ENCODE measurements around the gene C3orf52.

C3orf52 gene

DNA sequence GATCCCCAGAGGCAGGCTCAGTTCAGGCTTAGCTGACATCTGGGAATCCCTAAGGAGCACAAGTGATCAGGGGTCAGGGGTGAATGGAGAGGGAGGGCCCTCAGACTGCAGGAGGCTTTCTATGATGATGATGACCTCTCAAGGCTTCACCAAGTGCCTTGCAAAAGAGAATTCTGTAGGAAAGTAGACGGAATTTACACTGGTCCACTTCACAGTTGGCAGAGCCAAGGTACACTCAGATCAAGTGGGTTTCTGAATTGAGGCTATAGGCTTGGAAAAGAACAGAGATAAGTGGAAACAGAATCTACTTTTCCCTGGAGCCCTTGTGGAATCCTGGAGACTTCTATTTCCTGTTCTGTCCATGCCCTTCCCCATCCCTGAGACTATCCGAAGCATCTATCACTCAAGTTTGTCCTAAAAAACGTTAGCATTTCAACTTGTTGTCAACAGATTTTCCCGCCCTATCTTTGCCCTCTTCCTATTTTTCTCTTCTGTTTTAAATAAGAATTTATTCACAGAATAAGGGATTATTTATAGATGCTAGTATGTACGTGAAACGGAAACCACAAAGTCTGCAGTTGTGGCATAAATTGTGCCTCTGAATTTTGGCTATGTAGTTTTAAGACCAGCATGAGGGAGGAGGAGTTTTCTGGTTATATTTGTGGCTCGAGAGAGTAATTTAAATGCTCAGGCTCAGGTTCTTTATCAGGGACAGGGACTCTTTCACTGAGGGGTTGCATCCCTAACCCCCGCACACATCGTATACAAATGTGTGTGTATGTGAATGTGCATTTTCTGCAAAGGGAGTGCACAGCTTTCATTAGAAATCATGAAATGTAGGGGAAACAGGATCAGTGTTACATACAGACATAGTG lies 34.0 kb downstream of the C3orf52 start:
- no peak for DNase-seq (ENCODE audit: low spot score)

DNA sequence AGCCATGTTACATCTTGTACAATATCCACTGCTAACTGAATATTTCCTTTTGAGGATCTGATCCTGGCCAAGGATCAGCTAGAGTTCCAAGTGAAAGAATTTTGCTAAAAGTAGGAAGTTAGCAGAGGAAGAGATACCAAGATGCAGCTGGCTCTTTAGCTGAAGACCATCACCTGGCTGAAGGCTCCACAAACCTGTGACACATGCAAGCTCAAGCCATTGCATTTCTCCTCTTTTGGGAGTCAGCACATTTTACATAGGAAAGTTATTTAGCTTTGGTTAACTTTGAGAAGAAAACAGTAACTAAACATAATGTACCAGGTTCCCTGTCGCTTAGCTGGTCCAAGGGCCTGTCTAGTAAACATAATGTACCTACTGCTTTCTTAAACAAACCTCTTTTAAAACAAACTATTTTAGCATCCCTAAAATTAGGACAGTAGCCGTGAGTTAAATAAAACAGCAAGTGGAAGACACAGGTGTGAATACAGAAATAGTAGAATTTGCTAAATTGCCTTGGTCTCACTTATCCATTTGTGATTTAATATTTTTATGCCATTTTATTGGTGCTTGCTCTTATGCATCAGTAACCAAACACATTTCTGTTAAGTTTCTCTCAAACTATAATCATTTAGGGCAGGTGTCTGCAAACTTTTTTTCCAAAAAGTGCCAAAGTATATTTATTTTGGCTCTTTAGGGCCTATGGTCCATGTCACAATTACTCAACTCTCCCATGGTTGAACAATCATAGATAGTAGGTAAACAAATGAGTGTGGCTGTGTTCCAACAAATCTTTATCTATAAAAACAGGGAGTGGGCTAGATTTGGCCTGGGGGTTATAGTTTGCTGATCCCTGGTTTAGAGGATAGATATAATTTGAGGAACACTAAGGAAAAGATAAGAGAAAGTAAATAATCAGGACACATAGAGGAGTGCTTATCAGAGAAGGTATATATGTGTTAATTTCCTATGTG lies 35.7 kb downstream of the C3orf52 start:
- DNase-seq (ENCODE audit: low spot score) = no peak

DNA sequence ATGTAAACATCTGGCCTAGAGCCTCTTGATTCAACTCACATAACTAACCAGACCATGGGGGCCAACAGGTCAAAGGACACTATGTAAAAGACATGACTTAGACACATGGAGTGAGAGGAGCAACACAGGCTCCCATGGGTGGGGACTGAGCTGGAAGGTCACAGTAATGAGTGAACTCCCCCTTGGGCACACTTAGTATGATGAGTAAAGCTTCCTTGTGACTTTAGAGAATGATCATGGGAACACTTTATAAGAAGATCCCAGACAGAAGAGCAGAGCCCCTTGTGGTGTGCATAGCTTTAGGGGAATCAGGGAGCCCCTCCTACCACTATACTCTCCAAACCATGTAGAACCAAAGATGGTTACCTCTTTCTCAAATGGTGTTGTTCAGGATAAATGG lies 36.7 kb downstream of the C3orf52 start:
- DNase-seq (ENCODE audit: low spot score) = no peak

DNA sequence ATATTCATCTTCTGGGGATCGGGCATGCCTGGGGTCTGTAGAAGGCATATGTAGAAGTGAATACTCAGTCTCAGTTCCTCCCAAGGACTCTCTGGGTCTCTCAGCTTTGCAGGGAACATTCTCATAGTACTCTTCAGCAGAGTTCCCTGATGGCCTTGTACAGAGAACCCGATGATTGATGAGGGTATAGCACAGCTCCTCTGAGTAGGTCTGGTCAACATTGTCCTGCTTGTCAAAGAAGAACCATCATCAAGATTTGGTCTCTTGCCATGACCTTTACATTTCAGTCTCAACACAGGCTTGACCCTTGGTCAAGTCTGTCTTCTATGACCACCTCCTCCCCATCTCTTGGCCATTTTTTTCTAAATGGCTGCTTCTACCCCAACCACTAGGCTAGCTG lies 37.4 kb downstream of the C3orf52 start:
- DNase-seq (ENCODE audit: low spot score) = no peak

DNA sequence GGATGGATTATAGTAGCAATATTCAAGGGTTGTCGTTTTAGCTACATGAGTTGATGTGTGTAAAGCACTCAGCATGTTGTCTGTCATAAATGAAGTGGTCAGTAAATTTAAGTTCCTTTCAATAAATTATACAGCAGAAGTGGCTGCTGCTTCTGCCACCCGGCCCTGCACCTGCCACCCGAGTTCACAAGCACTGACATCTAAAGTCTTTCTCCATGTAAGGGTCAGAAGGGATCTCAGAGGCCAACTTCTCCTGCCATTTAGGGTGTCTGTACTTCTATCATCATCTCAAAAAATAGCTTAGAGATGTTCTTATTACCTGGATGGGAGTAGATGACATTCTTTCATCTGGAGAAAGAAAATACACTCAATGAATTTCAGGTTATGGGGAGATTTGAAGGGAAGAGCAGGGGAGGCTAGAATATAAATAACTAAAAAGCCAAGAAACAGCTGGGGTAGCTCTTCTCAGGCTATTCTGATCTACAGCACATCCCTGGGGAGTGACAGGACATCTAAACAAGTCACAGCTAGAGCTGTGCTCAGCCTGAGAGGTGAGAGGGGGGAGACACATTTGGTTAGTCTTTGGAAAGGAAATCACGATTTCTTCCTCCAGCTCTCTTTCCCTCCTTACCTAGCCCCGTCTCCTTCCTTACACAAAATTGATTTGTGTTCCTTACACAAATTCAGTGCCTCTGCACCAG lies 38.9 kb downstream of the C3orf52 start:
- no peak for DNase-seq (ENCODE audit: low spot score)

DNA sequence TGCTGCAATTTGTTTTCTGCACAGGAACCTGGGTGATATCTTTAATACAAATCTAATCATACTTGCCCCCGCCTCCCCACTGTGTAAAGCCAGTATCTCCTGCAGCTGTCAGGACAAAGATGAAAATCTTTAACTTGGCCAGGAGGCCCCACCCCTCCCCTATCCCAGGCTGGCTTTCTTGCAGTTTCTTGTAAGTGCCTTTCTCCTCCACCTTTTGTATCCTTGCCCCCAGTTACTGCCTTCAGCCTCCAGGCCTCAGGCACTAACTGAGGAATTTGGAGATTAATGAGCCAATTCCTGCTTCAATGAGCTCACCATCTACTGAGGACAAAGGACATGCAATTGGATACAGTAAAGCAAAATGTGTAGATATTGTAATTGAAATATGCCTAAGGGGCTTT lies 40.3 kb downstream of the C3orf52 start:
- no peak for DNase-seq (ENCODE audit: low spot score)

DNA sequence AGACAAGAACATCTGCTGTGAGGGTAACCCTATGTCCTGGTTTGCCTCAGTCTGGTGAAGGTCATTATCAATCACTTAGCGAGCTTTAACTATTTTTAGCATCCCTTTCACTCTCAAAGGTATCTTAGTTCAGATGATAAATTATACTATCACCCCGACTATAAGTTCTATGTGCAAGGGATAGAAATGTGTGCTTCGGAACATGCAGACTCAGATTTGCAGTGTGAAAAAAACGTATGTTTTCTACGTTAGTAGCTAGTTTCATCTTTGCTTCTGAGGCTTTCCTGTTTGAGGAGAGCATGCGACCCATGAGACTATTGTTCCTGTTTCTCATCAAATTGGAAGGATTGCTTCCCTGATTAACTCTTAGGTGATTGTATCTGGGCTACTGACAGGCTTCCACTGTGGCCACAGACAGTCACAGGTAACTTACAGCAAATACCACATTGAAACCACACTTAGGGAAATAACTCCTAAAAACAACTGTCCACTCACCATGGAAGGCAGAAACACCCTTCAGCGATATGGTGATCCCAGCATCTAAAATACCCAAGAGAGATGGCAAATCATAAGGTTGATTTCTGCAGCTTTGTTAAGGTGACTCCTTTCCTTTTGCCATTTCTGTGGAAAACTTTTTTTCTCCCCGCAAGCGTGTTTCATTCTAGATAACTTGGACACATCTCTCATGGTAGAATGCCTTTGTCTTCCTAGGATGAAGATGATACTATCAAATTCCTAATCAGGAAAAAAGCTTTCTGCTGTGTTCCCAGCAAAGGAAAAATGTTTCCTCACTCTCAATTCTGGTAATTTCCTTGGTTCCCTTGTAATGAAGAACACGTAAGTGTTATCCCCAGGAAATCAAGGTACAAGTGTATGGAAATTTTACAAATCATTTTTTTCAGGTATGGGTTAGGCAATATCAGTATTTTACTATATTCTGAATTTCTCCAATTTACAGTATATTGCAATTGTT lies 41.6 kb downstream of the C3orf52 start:
- DNase-seq (ENCODE audit: low spot score) = no peak

DNA sequence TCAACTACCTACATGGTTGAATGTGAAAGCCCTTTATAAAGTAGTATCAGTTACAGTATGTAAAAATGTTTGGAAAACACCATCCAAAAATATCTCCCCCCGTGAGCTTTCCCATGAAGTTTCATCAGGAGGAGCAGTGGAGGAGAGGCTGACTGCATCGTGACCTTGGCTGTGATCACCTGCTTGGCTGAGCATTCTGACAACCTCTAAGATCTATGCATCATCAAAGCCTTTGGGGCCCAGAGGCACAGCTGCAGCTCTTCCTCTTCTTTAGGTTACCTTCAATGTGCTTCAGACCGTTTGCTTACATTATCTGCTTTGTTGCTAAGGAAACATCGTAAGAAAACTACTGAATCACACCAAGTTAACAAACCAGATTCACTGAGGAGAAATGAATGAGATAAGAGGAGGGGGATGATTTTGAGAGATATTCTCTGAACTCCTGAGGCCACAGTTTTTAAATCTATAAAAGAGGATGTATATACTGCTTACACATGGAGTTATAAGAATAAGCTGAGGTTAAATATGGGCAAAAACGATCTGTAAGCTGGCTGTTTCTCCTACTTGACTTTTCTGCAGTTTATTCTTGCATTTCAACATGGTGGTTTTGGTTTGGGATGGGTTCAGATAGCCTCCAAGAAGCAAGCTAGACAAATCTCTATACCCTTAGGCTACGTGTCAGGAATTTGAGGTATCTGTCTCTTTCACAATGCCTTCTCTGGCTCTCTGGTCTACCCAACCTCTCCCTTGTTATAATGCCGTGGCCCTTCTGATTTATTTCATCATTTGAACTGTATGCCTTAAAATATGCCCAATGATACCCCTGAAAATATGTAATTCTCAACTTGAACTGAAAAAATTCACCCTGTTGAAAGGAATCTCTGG lies 42.9 kb downstream of the C3orf52 start:
- no peak for DNase-seq (ENCODE audit: low spot score)

DNA sequence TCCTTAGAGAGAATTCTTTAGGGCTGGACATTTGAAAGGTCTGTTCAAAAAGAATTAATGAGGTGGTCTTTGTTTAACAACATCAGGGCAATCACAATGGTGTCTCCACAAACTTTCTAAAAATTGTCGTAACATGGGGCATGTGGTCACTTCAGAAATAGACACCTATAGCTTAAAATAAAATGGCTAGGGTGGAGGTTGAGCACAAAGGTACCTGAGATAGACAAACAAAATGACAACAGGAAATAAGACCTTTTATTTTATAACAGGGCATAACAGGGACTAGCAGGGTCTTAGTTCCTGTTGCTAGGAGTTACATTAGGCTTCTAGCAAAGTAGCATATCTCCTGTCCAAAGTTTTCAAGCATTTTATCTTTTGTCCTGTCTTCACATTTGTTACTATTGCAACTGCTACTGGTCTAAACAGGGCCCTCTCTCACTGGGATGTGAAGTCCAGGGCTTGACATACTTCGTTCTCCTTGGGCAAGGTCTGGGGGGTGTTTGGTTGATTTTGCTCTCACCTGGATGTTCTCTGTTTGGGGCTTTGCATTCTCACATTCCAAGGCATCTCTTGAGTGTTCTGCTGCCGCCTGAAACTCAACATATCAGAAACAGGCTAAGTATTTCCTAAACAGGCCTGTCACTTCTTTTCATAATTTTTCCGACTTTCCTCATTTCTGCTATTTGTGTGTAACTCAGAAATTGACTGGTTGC lies 43.9 kb downstream of the C3orf52 start:
- DNase-seq (ENCODE audit: low spot score) = no peak

DNA sequence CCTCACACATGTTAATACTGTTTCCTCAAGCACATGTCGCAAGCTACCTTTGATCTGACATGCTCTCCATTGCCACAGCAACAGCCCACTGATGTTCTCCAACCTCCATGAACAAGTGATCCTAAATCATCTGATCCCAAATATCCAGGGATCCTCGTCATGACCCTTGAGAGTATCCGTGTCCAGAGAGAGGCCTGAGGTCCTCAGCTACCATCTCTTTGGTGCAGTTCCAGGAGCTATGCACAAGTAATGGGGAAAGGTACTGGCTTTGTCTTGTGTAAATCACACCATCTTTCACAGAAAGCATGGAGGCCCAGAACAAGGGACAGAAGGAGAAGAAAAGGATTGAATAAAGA lies 44.4 kb downstream of the C3orf52 start:
- no peak for DNase-seq (ENCODE audit: low spot score)

DNA sequence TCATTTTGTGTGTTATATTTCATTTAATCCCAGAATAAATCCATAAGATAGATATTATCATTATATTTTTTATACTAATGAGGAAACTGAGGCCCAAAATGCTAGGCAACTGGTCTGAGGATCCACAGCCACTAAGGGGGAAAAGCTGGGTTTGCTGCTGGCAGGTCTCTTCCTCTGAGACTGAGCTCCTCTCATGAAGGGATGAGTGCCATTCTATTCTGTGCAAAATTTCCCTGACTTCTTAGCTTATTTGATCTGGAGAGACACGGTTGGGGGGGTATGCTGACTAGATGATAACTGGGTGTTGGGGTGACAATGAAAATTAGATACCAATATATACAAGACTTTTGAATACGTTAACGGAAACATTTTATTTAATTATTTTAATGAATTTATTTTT lies 44.9 kb downstream of the C3orf52 start:
- DNase-seq (ENCODE audit: low spot score) = no peak

DNA sequence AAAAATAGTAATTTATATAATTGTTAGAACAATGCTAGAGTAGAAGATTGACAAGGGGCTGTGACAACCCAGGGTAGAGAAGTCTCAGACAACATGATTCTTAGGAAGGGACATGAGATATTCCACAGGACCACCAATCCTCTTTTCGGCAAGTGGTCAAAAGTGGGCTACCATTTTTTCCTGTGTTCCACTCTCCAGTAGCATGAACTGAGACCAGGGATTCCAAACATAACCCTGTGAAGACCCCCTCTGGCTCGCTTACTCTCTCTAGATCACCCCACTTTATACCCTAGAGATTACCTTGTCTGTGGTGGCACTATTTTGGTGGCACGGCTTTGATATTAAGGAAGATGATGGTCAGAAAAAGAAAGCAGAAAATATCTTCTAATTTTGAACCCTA lies 45.9 kb downstream of the C3orf52 start:
- no peak for DNase-seq (ENCODE audit: low spot score)

DNA sequence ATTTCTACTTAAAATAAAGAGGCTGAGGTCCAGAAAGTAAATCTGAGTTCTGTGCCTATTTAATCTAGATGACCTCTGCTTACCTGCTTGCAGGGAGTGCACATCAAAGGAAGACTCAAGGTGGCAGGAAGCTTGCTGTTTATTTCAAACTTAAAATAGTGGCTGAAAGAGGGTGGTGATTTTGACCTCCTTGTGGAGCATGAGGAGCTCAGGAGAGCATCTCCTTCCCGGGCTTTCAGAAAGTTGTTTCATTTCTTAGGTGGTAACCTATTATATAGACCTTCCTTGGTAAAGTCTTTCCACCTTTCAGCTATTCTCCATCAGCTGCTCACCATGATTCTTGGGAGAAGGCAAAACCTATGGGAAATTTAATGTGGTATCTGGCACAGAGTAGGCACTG lies 46.4 kb downstream of the C3orf52 start:
- no peak for DNase-seq (ENCODE audit: low spot score)

DNA sequence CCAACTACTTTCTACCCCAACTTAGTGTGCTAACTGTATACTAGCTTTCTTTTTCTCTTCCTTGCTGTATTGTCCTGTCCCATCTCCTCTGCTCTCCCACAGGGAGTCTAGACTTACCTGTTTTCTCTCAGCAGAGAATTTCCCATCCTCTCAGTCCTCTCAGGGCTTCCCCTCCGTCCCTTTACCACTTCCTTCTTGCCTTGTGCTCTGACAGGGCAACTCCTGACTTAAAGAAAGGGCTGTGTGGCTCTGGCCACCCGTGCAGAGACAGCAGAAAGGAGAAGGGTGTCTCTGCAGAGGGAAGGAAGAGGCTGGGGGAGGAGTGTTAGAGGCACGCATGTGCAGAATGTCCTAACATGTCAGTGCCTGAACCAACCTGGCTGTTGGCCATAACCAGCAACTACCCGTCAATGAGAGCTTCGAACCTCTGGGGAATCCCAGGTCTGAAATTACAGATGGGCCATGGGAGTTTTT lies 46.8 kb downstream of the C3orf52 start, which contains the start of gene GCSAM:
TSS of gene GCSAM (minus strand) at position 274 of the 474 bp plus-strand sequence. CDS start at position 146, 128 bp downstream.
- DNase-seq (ENCODE audit: low spot score) = peak; percentile 11

DNA sequence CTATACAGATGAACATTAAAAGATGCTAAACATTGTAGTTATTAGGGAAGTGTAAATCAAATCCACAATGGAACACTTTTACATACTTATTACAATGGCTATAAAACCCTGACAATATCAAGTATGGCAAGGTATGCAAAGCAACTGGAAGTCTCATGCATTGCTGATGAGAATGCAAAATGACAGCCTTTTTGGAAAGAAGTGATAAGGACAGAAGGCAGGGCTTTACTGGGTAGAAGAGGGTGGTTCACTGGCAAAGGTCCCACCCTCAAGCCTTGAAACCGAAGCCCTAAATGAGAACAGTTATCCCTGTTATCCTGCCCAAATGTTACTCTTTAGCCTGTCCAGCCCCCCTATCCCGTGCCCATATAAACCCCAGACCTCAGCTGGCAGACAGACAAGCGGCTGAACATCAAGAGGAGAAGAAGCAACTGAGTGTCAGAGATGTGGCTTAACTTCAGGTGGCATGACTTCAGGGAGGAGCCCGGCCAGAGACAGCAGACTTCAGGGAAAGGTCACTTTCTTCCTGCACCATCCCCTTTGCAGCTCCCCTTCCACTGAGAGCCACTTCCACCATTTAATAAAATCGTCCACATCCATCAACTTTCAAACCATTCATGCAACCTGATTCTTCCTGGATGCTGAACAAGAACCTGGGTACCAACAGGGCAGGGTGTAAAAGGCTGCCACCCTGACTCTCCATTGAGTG lies 47.6 kb downstream of the C3orf52 start:
- peak; percentile 28 for DNase-seq (ENCODE audit: low spot score)

DNA sequence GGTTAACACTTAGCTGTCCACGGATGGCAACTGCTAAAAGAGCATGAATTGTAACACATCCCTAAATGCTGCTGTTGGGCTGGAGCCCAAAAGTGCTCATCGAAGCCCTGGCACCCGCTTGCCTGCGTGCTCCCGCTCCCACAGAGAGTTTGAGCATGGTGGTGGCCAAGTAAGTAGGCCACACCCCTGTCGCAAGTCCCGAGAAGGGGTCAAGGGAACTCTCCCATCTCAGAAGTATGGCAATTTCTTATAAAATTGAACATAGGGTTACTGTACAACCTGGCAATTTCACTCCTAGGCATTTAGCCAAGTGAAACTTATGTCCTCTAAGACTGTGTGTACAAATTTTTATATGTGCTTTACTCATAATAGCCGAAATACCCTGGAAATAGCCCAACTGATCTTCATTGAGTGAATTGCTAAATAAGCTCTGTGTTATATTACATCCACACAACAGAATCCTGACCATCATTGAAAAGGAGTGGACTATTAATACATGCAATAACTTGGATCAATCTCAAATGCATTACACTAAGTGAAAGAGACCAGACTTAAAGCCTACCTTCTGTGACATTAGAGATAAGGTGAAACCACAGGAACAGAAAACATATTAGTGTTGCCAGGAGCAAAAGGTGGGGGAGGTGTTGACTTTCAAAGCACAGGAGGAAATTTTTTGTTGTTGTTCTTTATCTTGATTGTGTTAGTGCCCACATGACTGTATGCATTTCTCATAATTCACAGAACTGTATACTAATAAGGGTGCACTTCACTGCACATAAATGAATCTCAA lies 48.3 kb downstream of the C3orf52 start:
- DNase-seq (ENCODE audit: low spot score) = peak; percentile 5

DNA sequence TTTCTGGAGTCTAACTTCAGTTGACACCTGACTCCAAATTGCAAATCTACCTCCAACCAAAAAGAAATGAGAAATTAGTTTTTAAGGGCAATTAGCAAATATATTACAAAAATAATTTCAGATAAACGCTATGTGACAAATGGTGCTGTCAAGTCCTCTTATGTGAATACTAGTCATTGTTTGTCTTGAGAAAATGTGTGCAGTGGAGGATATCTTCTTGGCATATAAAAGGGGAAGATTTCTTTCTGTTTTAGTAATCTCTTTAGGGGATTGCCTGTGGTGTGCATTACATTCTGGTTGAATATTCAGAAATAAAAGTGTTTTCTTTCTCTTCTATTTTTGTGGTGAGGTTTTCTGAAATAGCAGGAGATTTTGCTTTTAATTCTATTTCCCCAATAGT lies 49.9 kb downstream of the C3orf52 start:
- no peak for DNase-seq (ENCODE audit: low spot score)

Measured in hematopoietic multipotent progenitor cell treated with erythropoietin and hydrocortisone succinate and interleukin-3 and kit ligand, for 17 days (in vitro differentiated cells).